Astrocyte of the cerebellum (primary cell): Measurements from ENCODE around the gene DHX34.

ENCODE experiments used
- DNase-seq: peaks from one replicate; pipeline ENCODE4 v3.0.0-alpha.2; 2011; ENCODE audit warnings: low read depth
- H3K4me3 ChIP-seq: 2 replicates; pipeline ENCODE4 v1.5.1; 2011; ENCODE audit warnings: mild to moderate bottlenecking, low read depth, low read length, moderate library complexity
- in situ Hi-C: cut with HindIII; loops from 2 replicates; pipeline ENCODE4 v1.10.0; 2017; ENCODE audit warnings: low sequenced_read_pairs
- TF ChIP-seq, protein P1 (sequence below): IDR thresholded peaks from 2 replicates; pipeline ENCODE4 v1.5.1; 2012; ENCODE audit warnings: low read length, low read depth, moderate library complexity, mild to moderate bottlenecking; ENCODE audit errors: missing control alignments

Gene DHX34

DNA sequence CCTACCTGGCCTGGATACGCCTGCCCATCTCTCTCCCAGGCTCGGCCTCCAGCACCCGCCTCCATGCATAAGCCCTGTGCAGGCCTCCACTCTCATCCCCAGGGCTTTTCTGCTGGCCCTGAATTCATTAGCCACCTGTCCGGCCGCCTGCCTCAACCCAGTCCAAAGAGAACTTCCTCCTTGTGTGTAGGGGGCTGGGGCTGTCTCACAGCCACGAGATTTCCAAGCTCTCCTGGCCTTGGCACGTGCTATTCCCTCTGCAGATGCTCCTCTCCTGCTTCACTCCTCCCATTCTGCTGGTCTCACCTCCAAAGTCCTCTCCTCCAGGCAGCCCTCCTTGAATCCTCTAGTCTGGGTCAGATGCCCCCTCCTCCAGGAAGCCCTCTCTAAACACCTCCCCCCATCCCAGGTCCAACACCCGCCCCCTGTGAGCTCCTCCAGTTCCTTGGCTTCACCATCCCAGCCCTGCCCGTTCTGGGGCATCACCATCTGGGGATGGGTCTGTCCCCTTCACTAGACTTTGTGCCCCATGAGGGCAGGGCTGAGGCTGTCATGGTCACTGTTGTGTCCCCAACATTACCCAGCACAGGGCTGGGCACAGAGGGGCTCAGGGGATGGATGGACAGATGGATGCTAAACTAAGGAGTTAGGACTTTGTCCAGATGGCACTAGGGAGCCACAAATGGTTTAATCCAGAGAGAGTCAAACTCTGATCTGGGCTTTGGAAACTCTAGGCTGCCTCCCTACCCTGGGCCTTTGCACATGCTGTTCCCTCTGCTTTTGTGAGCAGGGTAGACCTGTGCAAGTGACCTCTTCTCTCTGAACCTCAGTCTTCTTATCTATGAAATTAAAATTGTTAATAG is 55.5 kb downstream of the DHX34 start:
- in situ Hi-C loops, result no loop called here
- no peak overlapping the region for H3K4me3 ChIP-seq
- DNase-seq, result no peak
- TF ChIP-seq, protein P1, sequence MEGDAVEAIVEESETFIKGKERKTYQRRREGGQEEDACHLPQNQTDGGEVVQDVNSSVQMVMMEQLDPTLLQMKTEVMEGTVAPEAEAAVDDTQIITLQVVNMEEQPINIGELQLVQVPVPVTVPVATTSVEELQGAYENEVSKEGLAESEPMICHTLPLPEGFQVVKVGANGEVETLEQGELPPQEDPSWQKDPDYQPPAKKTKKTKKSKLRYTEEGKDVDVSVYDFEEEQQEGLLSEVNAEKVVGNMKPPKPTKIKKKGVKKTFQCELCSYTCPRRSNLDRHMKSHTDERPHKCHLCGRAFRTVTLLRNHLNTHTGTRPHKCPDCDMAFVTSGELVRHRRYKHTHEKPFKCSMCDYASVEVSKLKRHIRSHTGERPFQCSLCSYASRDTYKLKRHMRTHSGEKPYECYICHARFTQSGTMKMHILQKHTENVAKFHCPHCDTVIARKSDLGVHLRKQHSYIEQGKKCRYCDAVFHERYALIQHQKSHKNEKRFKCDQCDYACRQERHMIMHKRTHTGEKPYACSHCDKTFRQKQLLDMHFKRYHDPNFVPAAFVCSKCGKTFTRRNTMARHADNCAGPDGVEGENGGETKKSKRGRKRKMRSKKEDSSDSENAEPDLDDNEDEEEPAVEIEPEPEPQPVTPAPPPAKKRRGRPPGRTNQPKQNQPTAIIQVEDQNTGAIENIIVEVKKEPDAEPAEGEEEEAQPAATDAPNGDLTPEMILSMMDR, result no peak

DNA sequence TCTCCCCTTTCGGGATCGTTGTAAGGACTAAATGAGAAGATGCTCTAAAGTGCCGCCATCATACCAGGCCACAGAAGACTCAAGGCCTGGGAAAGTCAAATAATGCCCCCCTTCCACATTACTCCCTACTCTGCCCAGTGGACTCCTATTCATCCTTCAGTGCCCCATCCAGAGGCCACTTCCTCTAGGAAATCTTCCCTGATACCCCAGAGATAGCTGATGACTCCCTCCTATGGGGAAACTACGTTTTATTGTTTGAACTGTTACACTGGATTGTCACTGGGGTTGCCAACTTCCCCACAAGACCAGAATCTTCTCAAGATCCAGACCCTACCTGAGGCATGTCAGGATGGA is 56.1 kb downstream of the DHX34 start:
- in situ Hi-C loops, result no loop called here
- no peak for DNase-seq
- TF ChIP-seq, protein P1, result no peak

DNA sequence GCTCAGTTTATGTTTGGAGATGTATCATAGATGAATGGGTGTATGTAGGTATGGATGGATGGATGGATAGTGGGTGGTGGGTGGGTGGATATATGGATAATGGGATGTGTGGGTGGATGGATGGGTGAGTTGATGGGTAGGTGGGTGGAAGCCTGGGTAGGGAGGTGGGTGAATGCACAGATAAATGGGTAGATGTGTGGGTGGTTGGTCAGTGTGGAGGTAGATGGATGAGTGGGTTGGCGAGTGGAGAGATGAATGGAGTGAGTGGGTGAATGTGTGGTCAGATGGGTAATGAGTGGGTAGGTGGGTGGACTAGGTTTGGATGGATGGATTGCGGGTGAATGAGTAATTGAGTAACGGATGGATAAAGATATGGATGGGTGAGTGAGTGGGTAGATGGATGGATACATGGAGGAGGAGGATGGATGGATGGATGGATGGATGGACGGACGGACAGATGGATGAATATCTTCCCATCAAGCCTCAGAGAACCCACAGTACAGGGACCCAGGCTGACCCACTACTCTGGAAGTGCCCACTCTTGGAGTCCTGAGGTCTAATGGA is 56.8 kb downstream of the DHX34 start:
- TF ChIP-seq, protein P1, result no peak
- in situ Hi-C loops, result no loop called here
- no peak for DNase-seq
- H3K4me3 ChIP-seq, result no peak overlapping the region

More for the DNA sequence above, 56.1 kb downstream of the DHX34 start:
- no peak overlapping the region for H3K4me3 ChIP-seq

DNA sequence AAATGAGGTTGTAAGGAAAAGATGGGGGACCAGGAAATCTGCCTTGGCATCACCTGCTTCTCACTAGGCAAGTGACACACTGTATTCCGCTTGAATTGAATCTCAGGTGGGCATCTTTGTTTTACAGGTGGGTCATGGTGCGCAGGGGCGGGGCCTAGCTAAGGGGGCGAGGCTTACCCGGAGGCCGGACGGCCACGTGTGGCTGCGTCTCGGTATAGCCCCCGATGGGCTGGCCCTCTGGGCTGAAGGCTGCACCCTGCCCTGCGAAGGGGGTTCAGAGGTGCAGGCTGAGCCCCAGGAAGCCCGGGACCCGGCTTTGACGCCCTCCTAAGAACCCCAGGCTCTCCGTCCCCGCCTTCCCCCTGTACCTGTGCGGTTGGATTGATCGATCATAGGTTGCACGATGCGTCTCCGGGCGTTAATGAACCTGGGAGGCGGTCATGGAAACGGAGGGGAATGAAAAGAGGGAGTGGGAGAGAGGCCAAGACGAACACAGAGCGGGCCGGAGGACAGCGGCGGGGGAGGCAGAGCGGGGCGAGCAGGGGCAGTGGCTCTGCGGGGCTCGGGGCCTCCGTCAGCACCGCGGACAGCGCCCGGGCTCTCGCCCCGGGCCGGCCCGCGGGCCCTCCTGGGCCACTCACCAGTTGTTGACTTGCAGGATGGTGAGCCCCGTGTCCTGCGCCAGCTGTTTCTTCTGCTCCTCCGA is 57.7 kb downstream of the DHX34 start:
- TF ChIP-seq, protein P1, result no peak
- H3K4me3 ChIP-seq, result no peak overlapping the region
- no peak for DNase-seq
- in situ Hi-C loops, result no loop called here

DNA sequence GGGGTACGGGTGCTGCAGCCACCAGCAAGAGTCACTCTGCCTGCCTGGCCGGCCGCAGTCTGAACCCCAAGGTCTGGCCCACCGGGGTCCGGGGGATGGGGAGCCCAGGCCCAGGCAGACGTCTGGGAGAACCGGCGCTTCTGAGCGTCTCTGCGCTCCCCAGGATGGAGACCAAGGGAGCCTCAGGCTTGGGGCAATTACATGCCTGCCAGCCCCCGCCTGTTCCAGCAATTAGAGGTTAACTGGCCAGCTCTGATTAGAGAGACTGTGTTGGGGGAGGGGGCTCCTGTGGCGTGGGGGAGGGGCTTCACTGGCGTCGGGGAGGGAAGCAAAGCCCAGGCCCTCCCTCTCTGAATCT is 58.3 kb downstream of the DHX34 start:
- DNase-seq, result no peak
- TF ChIP-seq, protein P1, result no peak
- H3K4me3 ChIP-seq, result no peak overlapping the region
- in situ Hi-C loops, result no loop called here

DNA sequence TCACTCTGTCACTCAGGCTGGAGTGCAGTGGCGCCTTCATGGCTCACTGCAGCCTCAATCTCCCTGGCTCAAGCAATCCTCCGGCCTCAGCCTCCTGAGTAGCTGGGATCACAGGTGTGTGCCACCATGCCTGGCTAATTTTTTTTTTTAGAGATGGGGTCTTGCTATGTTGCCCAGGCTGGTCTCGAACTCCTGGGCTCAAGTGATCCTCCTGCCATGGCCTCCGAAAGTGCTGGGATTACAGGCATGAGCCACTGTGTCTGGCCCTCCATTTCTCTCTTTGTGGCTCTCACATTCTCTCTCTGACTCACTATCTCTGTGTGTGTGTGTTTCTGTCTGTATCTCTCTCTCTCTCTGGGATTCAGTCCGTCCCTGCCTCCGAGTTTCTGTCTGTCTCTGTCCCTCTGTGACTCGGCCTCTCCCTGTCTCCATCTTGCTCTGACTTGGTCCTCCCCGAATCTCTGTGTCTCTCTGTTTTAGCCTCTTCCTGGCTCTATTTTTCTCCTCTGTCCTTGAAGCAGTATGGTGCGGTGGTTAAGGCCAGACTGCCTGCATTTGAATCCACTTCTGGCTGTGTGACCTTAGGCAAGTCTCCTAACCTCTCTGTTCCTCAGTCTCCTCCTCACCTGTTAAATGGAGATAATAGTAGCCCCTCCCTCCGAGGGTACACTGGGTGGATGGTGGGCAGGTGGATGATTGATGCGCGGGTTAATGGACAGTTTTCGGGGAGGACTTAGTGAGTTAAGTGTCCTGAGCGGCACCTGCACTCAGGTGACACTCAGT is 59.2 kb downstream of the DHX34 start:
- in situ Hi-C loops, result no loop called here
- no peak for DNase-seq
- H3K4me3 ChIP-seq, result no peak overlapping the region
- TF ChIP-seq, protein P1, result no peak
